Epithelial cell of esophagus (primary cell): ENCODE data around the gene HDDC3.

Experiments
- DNase-seq: peaks from one replicate; pipeline ENCODE4 v3.0.0; 2010; ENCODE audit warnings: low read depth
- H3K4me3 ChIP-seq: 2 replicates; pipeline ENCODE4 v1.5.1; 2011; ENCODE audit warnings: mild to moderate bottlenecking, low read length, control low read depth
- TF ChIP-seq, protein P1 (sequence below): IDR thresholded peaks from 2 replicates; pipeline ENCODE4 v1.5.1; 2011; ENCODE audit warnings: low read depth, mild to moderate bottlenecking, low read length, control low read depth, inconsistent platforms; ENCODE audit not compliant: insufficient read depth; ENCODE audit errors: missing control alignments

Gene HDDC3

DNA sequence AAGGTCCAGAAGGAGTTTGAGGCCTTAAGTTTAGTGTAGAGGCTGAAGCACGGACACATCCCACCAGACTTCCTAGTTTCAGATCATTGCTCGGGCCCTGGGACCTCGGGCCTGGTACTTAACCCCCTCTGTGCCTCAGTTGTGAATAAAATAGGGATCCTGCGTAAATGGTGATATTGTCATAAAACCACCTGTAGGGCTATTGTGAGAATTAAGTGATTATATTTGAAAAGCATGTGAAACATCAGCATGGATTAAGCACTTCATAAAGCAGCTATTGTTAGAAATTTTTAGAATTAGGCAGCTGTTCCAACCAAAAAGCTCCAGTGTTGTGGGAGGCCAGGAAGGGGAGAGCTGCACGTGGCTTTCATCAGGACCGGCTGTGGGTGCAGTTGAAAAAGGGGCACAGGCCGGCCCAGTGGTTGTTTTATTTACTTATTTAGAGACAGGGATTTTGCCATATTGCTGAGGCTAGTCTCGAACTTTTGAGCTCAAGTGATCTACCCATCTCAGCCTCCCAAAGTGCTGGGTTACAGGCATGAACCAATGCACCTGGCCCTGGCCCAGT lies 26.8 kb upstream of the HDDC3 start:
- no peak overlapping the region for H3K4me3 ChIP-seq
- TF ChIP-seq, protein P1, sequence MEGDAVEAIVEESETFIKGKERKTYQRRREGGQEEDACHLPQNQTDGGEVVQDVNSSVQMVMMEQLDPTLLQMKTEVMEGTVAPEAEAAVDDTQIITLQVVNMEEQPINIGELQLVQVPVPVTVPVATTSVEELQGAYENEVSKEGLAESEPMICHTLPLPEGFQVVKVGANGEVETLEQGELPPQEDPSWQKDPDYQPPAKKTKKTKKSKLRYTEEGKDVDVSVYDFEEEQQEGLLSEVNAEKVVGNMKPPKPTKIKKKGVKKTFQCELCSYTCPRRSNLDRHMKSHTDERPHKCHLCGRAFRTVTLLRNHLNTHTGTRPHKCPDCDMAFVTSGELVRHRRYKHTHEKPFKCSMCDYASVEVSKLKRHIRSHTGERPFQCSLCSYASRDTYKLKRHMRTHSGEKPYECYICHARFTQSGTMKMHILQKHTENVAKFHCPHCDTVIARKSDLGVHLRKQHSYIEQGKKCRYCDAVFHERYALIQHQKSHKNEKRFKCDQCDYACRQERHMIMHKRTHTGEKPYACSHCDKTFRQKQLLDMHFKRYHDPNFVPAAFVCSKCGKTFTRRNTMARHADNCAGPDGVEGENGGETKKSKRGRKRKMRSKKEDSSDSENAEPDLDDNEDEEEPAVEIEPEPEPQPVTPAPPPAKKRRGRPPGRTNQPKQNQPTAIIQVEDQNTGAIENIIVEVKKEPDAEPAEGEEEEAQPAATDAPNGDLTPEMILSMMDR: no peak
- no peak for DNase-seq

DNA sequence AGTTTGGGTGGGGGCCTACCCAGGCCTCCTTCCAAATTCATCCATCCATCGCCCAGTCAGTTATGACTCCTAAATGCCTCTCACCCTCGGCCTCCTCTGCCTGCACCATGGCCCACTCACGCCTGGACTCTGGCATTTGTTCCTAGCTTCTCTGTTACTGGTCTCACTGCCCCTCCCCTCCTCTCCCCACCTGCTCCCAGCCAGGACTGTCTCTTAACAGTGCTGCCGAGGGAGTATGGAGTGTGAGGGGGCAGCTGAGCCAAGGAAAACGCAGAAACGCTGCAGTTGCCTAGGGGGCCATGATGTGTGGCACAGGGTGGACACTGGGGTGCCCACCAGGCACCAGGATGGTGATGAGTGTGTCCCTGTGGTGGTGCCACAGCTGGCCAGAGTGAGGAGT lies 25.4 kb upstream of the HDDC3 start:
- peak overlapping the region; percentile 90 for H3K4me3 ChIP-seq
- DNase-seq: no peak
- TF ChIP-seq, protein P1: no peak

DNA sequence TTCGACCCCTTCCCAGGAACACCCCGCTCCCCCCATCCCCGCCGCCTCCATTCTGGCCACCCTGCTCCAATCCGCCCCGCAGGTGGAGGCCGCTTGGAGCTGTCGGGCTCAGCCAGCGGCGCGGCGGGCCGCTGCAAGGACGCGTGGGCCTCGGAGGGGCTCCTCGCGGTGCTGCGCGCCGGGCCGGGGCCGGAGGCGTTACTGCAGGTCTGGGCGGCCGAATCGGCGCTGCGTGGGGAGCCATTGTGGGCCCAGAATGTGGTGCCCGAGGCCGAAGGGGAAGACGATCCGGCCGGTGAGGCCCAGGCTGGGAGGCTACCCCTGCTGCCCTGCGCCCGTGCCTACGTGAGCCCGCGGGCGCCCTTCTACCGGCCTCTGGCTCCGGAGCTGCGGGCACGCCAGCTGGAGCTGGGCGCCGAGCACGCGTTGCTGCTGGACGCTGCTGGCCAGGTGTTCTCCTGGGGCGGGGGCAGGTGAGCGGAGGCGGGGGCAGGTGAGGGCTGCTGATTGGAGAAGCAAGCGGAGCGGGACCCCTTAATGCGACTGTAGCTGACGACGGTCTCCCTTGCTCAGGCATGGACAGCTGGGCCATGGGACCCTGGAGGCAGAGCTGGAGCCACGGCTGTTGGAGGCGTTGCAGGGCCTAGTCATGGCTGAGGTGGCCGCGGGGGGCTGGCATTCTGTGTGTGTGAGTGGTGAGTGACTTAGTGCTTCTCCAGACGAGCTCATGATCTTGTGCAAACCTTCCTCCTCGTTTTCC lies 24.9 kb upstream of the HDDC3 start:
- TF ChIP-seq, protein P1: no peak
- H3K4me3 ChIP-seq: peak overlapping the region; percentile 90
- peak; percentile 40 for DNase-seq

DNA sequence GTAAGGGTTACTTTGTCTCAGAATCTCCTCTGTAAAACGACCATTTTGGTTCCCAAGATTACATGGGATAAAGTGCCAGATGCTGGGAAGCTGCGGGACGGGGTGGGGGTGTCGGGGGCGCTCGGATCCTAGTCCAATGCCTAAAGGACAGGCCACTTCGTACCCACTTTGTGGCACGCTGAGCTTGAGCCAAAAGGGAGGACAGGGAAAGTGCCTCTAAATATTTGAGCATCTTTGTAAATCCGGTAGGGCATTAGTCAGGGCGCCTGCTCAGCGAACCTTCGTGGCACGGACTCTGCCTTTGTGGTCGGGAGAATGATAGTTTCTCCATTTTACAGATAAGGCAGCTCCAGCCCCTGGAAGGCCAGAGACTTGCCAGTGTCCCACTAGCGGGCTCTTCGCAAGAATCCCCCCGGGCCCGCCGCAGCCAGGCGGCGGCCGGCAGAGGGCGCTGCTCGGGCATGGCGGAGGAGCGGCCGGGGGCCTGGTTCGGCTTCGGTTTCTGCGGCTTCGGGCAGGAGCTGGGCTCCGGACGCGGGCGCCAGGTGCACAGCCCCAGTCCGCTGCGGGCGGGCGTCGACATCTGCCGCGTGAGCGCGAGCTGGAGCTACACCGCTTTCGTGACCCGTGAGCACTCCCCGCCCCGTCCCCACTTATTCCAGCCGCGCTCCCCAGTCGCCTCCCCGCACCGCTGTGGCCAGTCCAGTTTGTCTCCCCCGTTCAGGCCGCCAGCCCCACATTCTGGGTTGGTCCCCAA lies 24.1 kb upstream of the HDDC3 start:
- TF ChIP-seq, protein P1: peak; percentile 62
- peak overlapping the region; percentile 90 for H3K4me3 ChIP-seq

DNA sequence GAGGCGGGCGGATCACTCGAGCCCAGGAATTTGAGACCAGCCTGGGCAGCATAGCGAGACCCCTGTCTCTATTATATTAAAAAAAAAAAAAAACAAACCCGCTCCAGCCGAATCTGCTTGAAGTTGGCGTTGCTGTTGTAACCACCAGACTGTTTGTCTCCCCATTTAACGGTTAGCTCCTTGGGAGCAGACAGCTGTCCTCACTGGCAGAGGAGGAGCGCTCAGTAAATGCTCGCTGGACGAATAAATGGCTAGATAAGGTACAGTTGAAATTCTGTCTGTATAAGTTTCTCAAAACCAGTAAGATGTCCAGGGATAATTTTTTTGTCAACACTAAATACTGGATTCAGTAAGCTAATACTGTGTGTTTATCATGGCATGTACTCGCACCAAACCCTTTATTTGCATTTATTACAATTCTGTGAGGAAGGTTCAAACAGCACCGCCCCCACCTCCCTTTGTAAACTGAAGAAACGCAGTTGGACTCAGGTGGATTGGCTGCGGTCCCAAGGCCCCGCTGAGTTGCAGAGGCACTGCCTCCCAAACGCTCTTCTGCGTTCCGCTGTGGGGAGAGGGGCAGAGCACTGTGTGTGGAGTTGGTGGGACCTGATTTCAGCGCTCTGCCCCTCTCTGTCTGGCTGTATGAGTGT lies 23.4 kb upstream of the HDDC3 start:
- H3K4me3 ChIP-seq: peak overlapping the region; percentile 90
- DNase-seq: no peak
- TF ChIP-seq, protein P1: no peak

More for the DNA sequence above, 24.1 kb upstream of the HDDC3 start:
- DNase-seq: peak; percentile 66

DNA sequence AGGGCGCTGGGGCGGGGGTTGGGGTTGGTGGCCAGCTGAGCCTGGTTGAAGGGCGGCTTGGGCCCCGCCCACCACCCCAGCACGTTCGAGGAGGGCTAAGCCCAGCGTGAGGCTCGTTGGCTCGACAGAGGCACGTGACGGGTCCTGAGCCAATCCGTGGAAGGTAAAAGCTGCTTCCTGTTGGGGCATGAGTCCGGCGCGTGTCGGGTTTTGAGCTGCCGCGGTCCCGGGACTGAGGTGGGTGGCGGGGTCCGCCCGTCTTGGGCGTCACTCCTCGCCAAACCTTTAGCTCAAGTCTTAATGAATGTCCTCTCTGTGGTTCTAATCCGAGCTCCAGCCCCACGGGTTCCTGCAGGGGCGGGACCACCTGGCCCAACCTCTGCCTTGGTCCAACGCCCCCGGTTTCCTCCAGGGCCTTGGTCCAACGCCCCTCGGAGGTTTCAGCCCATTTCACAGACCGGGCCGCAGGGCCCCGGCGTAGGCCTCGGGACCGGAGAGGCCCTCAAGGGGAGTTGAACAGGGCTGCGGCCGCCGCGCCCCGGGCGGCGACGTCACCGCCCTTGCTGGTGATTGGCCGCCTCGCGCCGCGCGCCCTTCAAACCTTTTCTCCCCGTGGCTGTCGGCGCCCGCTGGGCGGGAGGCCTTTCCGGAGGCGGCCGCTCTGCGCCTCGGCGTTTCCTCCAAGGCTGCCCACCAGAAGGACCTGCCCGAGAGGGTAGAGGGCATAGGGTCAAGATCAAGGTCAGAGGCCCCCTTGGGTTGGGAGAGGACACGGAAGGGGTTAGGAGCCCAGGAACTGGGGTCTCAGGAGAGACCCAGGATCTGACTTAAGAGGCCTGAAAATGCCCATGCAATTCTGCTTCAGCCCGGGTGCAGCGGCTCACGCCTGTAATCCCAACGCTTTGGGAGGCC lies 22.6 kb upstream of the HDDC3 start, which contains the start of gene RCCD1:
RCCD1 (plus strand) TSS at position 173 of the 912 bp plus-strand sequence. CDS start 1,851 bp downstream, outside the sequence.
- H3K4me3 ChIP-seq: peak within 1 kb of the TSS; percentile 90
- TF ChIP-seq, protein P1: no peak
- DNase-seq: peak; percentile 96
